Lower leg skin (tissue), 4 donors: Measurements from ENCODE around the gene ATG7. TPM values are rescaled to one million over a fixed set of nuclear protein-coding genes. Genes with fewer than 3 reads are reported as not detected.

Experiments used
- DNase-seq, 2 donors: peaks; one replicate each; pipeline ENCODE4 v3.0.0-alpha.2; 2019; ENCODE audit warnings: low spot score in 2 of 2
- H3K4me3 ChIP-seq: fragments of 200-600 bp; sonication (generic); 2 replicates; pipeline ENCODE4 v1.5.1; 2017; ENCODE audit warnings: mild to moderate bottlenecking, low read depth; ENCODE audit not compliant: poor library complexity, severe bottlenecking
- CTCF ChIP-seq, 3 donors: fragments of 450-650 bp; IDR thresholded peaks; one replicate each; pipeline ENCODE4 v1.5.1; 2016; ENCODE audit warnings: antibody characterized with exemption in 3 of 3, mild to moderate bottlenecking in 3 of 3, moderate library complexity in 2 of 3
- POLR2A ChIP-seq, 2 donors: fragments of 450-650 bp; IDR thresholded peaks; one replicate each; pipeline ENCODE4 v1.6.1; 2016 to 2017; ENCODE audit warnings: antibody characterized with exemption in 2 of 2, mild to moderate bottlenecking in 1 of 2, moderate library complexity in 1 of 2
- WGBS, 2 donors: methylation state at CpG; one replicate each; pipeline ENCODE4 v1.1.5; 2018; 5-methylcytosine and 5-hydroxymethylcytosine counted together
- intact Hi-C: fragments of 100-400 bp; cut with DNase I; formaldehyde crosslinking; loops from one replicate; pipeline ENCODE4 v1.15.0; 2023; ENCODE audit warnings: low total_unique reads
- total RNA-seq, 4 donors: library from RNA; depleted of rRNA; stranded (reverse); fragments of >200 nt; gene quantifications; one replicate each; pipeline ENCODE4 v1.1.0, GENCODE V29; 2016

Gene ATG7
- total RNA-seq, 4 donors from 2014 or later, result 38.8 to 110 (median 53.2) TPM

- no peak for TF ChIP-seq CTCF (IDR thresholded peaks at IDR 0.05)
- no peak for TF ChIP-seq POLR2A (IDR thresholded peaks at IDR 0.05)
- no peak for DNase-seq
- intact Hi-C loops, result loop anchor here (10.0 kb wide), 1 partner anchor 96 kb away; no protein-coding TSS in a partner anchor
- WGBS, 2 donors, result 28 to 32% methylated on average over 1 of the region's 1 CpG
- no peak overlapping the region for H3K4me3 ChIP-seq
These were observed 33.3 kb upstream of the ATG7 start for GRCh38 chr3:11238880-11239279.

- TF ChIP-seq POLR2A (IDR thresholded peaks at IDR 0.05) (no peak), CTCF (IDR thresholded peaks at IDR 0.05) (no peak)
- whole genome bisulfite sequencing, 2 donors, result 59 to 76% methylated on average over 1 of the region's 1 CpG
- intact Hi-C loops, result loop anchor here (10.0 kb wide), 1 partner anchor 95 kb away; no protein-coding TSS in a partner anchor
- H3K4me3 ChIP-seq, result no peak overlapping the region
- no peak for DNase-seq
These were observed 32.4 kb upstream of the ATG7 start for GRCh38 chr3:11239796-11240195.

- no peak for DNase-seq
- 83 to 95% methylated on average over 1 of the region's 1 CpG for WGBS, 2 donors
- intact Hi-C loops, result no loop called here
- TF ChIP-seq POLR2A (IDR thresholded peaks at IDR 0.05) (no peak), CTCF (IDR thresholded peaks at IDR 0.05) (no peak)
- no peak overlapping the region for H3K4me3 ChIP-seq
These were observed 31.7 kb upstream of the ATG7 start for GRCh38 chr3:11240496-11240895.

GRCh38 chr3:11244121-11244677, 28.0 kb upstream of the ATG7 start:
- no peak for DNase-seq
- intact Hi-C loops, result no loop called here
- WGBS, 2 donors, result 63 to 70% methylated on average over 1 of the region's 1 CpG
- no peak for TF ChIP-seq CTCF (IDR thresholded peaks at IDR 0.05)
- TF ChIP-seq POLR2A (IDR thresholded peaks at IDR 0.05), result no peak
- H3K4me3 ChIP-seq, result no peak overlapping the region

GRCh38 chr3:11245276-11245675, 26.9 kb upstream of the ATG7 start:
- 82% methylated on average over 8 of the region's 8 CpGs for WGBS, 2 donors
- TF ChIP-seq CTCF (IDR thresholded peaks at IDR 0.05), result no peak
- no peak for TF ChIP-seq POLR2A (IDR thresholded peaks at IDR 0.05)
- intact Hi-C loops, result no loop called here
- no peak for DNase-seq
- no peak overlapping the region for H3K4me3 ChIP-seq
